ENCODE data around the gene ATF6.
"Not testable (repeated sequence)": the region's sequence is repeated elsewhere in the genome, so short reads cannot be mapped to it uniquely, and the experiment has no call there.

Gene ATF6

GRCh38 chr1:161827786-161828185 lies 61.7 kb downstream of the ATF6 start:
- H3K4me3 ChIP-seq (ENCODE audit: low read depth, low read length) = no peak overlapping the region
- no peak for DNase-seq (ENCODE audit: low read depth)
- TF ChIP-seq CTCF (IDR thresholded peaks at IDR 0.05; ENCODE audit: control insufficient read depth, extremely low read depth, insufficient read depth) = no peak

- DNase-seq (ENCODE audit: low read depth) = not testable (repeated sequence)
Observed at GRCh38 chr1:161832299-161832907, 66.3 kb downstream of the ATF6 start.

GRCh38 chr1:161834967-161835550 lies 68.9 kb downstream of the ATF6 start:
- no peak overlapping the region for H3K4me3 ChIP-seq (ENCODE audit: low read depth, low read length)
- DNase-seq (ENCODE audit: low read depth) = no peak
- no peak for TF ChIP-seq CTCF (IDR thresholded peaks at IDR 0.05; ENCODE audit: control insufficient read depth, extremely low read depth, insufficient read depth)

More at GRCh38 chr1:161832299-161832907, 66.3 kb downstream of the ATF6 start:
- not testable (repeated sequence) for H3K4me3 ChIP-seq (ENCODE audit: low read depth, low read length)

GRCh38 chr1:161836018-161836417 lies 69.9 kb downstream of the ATF6 start:
- H3K4me3 ChIP-seq (ENCODE audit: low read depth, low read length) = no peak overlapping the region
- no peak for TF ChIP-seq CTCF (IDR thresholded peaks at IDR 0.05; ENCODE audit: control insufficient read depth, extremely low read depth, insufficient read depth)
- no peak for DNase-seq (ENCODE audit: low read depth)

GRCh38 chr1:161838362-161838761 lies 72.2 kb downstream of the ATF6 start:
- TF ChIP-seq CTCF (IDR thresholded peaks at IDR 0.05; ENCODE audit: control insufficient read depth, extremely low read depth, insufficient read depth) = no peak
- no peak for DNase-seq (ENCODE audit: low read depth)
- no peak overlapping the region for H3K4me3 ChIP-seq (ENCODE audit: low read depth, low read length)

GRCh38 chr1:161838885-161839284 lies 72.8 kb downstream of the ATF6 start:
- H3K4me3 ChIP-seq (ENCODE audit: low read depth, low read length) = no peak overlapping the region
- no peak for DNase-seq (ENCODE audit: low read depth)
- TF ChIP-seq CTCF (IDR thresholded peaks at IDR 0.05; ENCODE audit: control insufficient read depth, extremely low read depth, insufficient read depth) = no peak

- DNase-seq (ENCODE audit: low read depth) = no peak
- H3K4me3 ChIP-seq (ENCODE audit: low read depth, low read length) = no peak overlapping the region
- no peak for TF ChIP-seq CTCF (IDR thresholded peaks at IDR 0.05; ENCODE audit: control insufficient read depth, extremely low read depth, insufficient read depth)
Observed at GRCh38 chr1:161839591-161839990, 73.5 kb downstream of the ATF6 start.
